ENCODE results near the gene C1RL. TPM values are rescaled to one million over a fixed set of nuclear protein-coding genes. Genes with fewer than 3 reads are reported as not detected.
"Not testable (repeated sequence)": the region's sequence is repeated elsewhere in the genome, so short reads cannot be mapped to it uniquely, and the experiment has no call there.

Gene C1RL
- total RNA-seq, 1 experiment from 2014 or later = 16.3 TPM

GRCh38 chr12:7114008-7114407 is 5.0 kb upstream of the C1RL start:
- DNase-seq = no peak

GRCh38 chr12:7113389-7113871 is 4.4 kb upstream of the C1RL start:
- peak; percentile 77 for DNase-seq

More at GRCh38 chr12:7114008-7114407, 5.0 kb upstream of the C1RL start:
- Histone ChIP-seq H3K4me3 (ENCODE audit: insufficient read depth, low read depth, low read length) (no peak overlapping the region), H3K27me3 (ENCODE audit: control insufficient read depth, insufficient read depth, low read length) (no peaks in the 10 kb centered on the region), H3K36me3 (replicated peaks; ENCODE audit: control insufficient read depth, insufficient read depth, low read length) (no peaks in the 10 kb centered on the region)

GRCh38 chr12:7112041-7112440 is 3.0 kb upstream of the C1RL start:
- Histone ChIP-seq H3K27me3 (ENCODE audit: control insufficient read depth, insufficient read depth, low read length) (no peaks in the 10 kb centered on the region; the same call in 1 of the 2 replicates), H3K36me3 (replicated peaks; ENCODE audit: control insufficient read depth, insufficient read depth, low read length) (no peaks in the 10 kb centered on the region), H3K4me3 (ENCODE audit: insufficient read depth, low read depth, low read length) (no peak overlapping the region)
- no peak for DNase-seq

More at GRCh38 chr12:7113389-7113871, 4.4 kb upstream of the C1RL start:
- H3K27me3 ChIP-seq (ENCODE audit: control insufficient read depth, insufficient read depth, low read length) = no peaks in the 10 kb centered on the region; the same call in 1 of the 2 replicates
- H3K4me3 ChIP-seq (ENCODE audit: insufficient read depth, low read depth, low read length) = no peak overlapping the region
- no peaks in the 10 kb centered on the region for H3K36me3 ChIP-seq (replicated peaks; ENCODE audit: control insufficient read depth, insufficient read depth, low read length)

GRCh38 chr12:7110661-7111060 is 1.6 kb upstream of the C1RL start:
- no peak for DNase-seq
- H3K36me3 ChIP-seq (replicated peaks; ENCODE audit: control insufficient read depth, insufficient read depth, low read length) = no peaks in the 10 kb centered on the region
- H3K4me3 ChIP-seq (ENCODE audit: insufficient read depth, low read depth, low read length) = no peak overlapping the region
- no peaks in the 10 kb centered on the region; the same call in 1 of the 2 replicates for H3K27me3 ChIP-seq (ENCODE audit: control insufficient read depth, insufficient read depth, low read length)

DNA sequence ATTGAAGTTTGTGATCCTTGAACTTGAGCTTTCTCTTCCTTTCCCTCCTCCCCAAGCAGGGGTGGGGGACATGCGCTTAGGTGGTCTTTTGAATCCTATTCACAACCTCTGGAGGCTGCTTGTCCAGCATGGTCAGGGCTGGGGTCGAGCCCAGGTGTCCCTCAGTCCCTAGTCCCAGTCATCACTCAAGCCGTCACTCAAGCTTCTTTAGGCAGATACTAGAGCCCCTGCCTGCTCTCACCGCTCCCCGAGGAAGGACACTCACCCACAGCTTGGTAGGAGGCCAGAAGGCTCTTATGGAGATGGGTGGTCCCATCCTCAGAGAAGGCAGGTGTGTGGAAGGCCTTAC is 532 bp upstream of the C1RL start:
- Histone ChIP-seq H3K4me3 (ENCODE audit: insufficient read depth, low read depth, low read length) (no peak overlapping the region), H3K36me3 (replicated peaks; ENCODE audit: control insufficient read depth, insufficient read depth, low read length) (no peaks in the 10 kb centered on the region)
- no peak for DNase-seq

DNA sequence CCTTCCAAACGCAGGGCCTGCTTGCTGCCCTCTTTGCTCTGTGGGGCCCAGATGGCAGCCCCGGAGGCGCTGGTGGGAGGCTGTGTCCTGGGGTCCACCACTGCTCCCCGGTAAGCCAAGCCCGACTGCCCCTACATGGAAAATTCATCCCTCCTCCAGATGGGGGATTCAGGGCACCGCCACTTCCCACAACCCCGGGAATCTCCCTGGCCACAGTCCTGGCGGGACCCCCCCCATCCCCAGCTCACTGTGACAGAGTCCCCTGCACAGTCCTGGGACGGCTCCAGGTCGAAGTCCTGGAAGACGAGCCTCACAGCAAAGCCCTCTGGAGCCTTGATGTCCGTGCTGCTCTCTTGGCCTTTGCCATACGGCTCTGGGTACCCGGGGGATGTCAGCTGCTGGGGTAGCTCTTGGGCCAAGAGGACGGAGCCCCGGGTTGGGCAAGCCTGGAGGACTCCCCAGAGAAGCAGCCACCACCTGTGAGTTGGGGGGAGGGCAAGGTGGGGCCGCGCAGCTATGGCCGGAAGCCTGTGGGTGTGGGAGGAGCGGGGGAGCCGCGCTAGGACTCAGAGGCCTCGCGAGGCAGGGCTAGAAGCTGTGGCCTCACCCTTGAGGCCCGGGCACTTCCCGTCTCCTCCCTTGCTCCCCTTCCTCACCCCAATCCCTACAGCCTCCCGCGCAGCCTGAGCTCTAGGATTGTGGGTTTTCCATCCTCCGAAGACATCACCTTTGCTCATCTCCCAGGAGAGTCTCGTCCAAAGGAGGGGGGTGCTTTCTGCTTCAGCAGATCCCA is 815 bp downstream of the C1RL start:
- Histone ChIP-seq H3K36me3 (replicated peaks; ENCODE audit: control insufficient read depth, insufficient read depth, low read length) (no peaks in the 10 kb centered on the region), H3K4me3 (ENCODE audit: insufficient read depth, low read depth, low read length) (peak overlapping the region; percentile 64), H3K27me3 (ENCODE audit: control insufficient read depth, insufficient read depth, low read length) (no peaks in the 10 kb centered on the region; the same call in 1 of the 2 replicates)
- peak; percentile 90 for DNase-seq

More for the DNA sequence above, 532 bp upstream of the C1RL start:
- no peaks in the 10 kb centered on the region; the same call in 1 of the 2 replicates for H3K27me3 ChIP-seq (ENCODE audit: control insufficient read depth, insufficient read depth, low read length)

DNA sequence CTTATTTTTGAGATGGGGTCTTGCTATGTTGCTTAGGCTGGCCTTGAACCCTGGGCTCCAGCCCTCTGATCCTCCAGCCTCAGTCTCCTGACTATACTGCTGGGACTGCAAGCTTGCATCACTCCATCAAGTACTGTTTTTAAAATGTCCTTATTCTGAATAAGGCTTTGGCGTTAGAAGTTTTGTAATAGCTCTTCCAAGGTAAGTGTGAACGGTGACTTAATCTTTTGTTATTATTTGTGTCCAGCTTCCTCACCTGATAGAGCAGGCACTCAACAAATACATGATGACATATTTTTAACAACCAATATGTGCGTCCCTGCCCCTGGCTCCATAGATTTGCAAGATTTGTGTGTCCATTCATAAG is 1.4 kb downstream of the C1RL start:
- Histone ChIP-seq H3K4me3 (ENCODE audit: insufficient read depth, low read depth, low read length) (peak overlapping the region; percentile 64; the same call in 1 of the 2 replicates), H3K36me3 (replicated peaks; ENCODE audit: control insufficient read depth, insufficient read depth, low read length) (no peaks in the 10 kb centered on the region), H3K27me3 (ENCODE audit: control insufficient read depth, insufficient read depth, low read length) (no peaks in the 10 kb centered on the region; the same call in 1 of the 2 replicates)
- DNase-seq = no peak

- not testable (repeated sequence) for H3K4me3 ChIP-seq (ENCODE audit: insufficient read depth, low read depth, low read length); H3K27me3 ChIP-seq (ENCODE audit: control insufficient read depth, insufficient read depth, low read length); DNase-seq; H3K36me3 ChIP-seq (replicated peaks; ENCODE audit: control insufficient read depth, insufficient read depth, low read length)
Observed at GRCh38 chr12:7107181-7107580, 1.8 kb downstream of the C1RL start.

DNA sequence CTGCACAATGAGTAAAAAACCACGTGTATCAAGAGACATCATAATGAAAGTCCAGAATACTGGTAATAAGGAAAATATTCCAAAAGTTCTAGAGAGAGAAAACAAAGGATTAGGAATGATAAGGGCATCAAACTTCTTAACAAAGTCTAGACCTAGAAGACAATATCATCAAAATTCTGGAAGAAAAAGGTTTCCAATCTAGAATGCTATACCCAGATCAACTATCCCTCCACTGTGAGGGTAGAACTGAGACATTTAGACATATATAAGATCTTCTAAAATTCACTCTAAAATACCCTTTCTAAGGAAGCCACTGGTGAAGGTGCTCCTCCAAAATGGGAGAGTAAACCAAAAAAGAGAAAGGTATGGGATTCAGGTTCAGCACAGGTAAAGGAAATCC is 2.9 kb downstream of the C1RL start:
- Histone ChIP-seq H3K4me3 (ENCODE audit: insufficient read depth, low read depth, low read length) (no peak overlapping the region), H3K36me3 (replicated peaks; ENCODE audit: control insufficient read depth, insufficient read depth, low read length) (peaks cover 1% of the 10 kb centered on the region; the same call in 1 of the 2 replicates), H3K27me3 (ENCODE audit: control insufficient read depth, insufficient read depth, low read length) (no peaks in the 10 kb centered on the region; the same call in 1 of the 2 replicates)
- no peak for DNase-seq

- no peak overlapping the region for H3K4me3 ChIP-seq (ENCODE audit: insufficient read depth, low read depth, low read length)
- H3K27me3 ChIP-seq (ENCODE audit: control insufficient read depth, insufficient read depth, low read length) = no peaks in the 10 kb centered on the region; the same call in 1 of the 2 replicates
- DNase-seq = no peak
- H3K36me3 ChIP-seq (replicated peaks; ENCODE audit: control insufficient read depth, insufficient read depth, low read length) = peaks cover 1% of the 10 kb centered on the region
Observed at GRCh38 chr12:7103837-7104584, 5.0 kb downstream of the C1RL start.

DNA sequence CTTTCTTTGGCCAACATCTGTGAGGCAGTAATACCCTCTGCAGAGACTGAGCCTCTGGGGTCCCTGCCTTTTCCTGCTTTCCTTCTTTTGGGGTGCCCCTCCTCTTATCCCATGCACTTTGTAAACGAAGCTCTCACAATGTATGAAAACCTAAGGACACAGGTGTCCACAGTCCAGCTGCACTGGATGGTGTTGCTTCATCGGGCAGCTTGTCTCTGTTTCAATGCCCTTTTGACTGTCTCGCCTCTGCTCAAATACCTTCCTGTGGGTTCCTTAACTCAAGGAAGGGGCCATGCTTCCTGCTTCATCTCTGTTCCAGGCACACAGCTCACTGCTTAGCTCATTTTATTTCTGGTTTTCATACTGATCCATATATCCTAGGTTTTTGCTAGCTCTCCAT is 6.4 kb downstream of the C1RL start:
- no peak for DNase-seq
- no peaks in the 10 kb centered on the region for H3K27me3 ChIP-seq (ENCODE audit: control insufficient read depth, insufficient read depth, low read length)

DNA sequence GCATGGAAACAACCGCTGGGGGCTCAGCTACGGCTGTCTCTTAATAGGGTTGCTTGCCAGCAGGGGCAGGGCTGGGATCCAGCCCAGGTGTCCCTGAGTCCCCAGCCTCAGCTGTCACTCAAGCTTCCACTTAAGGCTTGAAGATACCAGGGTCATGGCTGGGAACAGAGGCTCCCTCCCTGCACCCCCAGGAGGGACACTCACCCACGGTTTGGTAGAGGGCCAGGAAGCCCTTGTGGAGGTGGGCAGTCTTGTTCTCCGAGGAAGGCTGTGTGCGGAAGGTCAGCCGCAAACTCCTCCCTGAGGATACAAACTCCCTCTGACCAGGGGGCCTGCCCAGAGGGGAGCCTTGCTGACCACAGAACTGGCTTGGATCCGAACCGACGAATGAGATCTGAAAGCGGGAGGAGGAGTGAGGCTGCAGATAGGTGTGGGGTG is 7.3 kb downstream of the C1RL start:
- H3K36me3 ChIP-seq (replicated peaks; ENCODE audit: control insufficient read depth, insufficient read depth, low read length) = peaks cover 1% of the 10 kb centered on the region
- no peaks in the 10 kb centered on the region for H3K27me3 ChIP-seq (ENCODE audit: control insufficient read depth, insufficient read depth, low read length)
- DNase-seq = no peak

More for the DNA sequence above, 6.4 kb downstream of the C1RL start:
- Histone ChIP-seq H3K36me3 (replicated peaks; ENCODE audit: control insufficient read depth, insufficient read depth, low read length) (peaks cover 1% of the 10 kb centered on the region), H3K4me3 (ENCODE audit: insufficient read depth, low read depth, low read length) (no peak overlapping the region)

GRCh38 chr12:7101047-7101693 is 7.8 kb downstream of the C1RL start:
- Histone ChIP-seq H3K36me3 (replicated peaks; ENCODE audit: control insufficient read depth, insufficient read depth, low read length) (peaks cover 1% of the 10 kb centered on the region), H3K27me3 (ENCODE audit: control insufficient read depth, insufficient read depth, low read length) (no peaks in the 10 kb centered on the region), H3K4me3 (ENCODE audit: insufficient read depth, low read depth, low read length) (no peak overlapping the region)
- DNase-seq = no peak

More for the DNA sequence above, 7.3 kb downstream of the C1RL start:
- H3K4me3 ChIP-seq (ENCODE audit: insufficient read depth, low read depth, low read length) = no peak overlapping the region

GRCh38 chr12:7100239-7100638 is 8.8 kb downstream of the C1RL start:
- H3K27me3 ChIP-seq (ENCODE audit: control insufficient read depth, insufficient read depth, low read length) = no peaks in the 10 kb centered on the region
- peaks cover 1% of the 10 kb centered on the region for H3K36me3 ChIP-seq (replicated peaks; ENCODE audit: control insufficient read depth, insufficient read depth, low read length)
- no peak overlapping the region for H3K4me3 ChIP-seq (ENCODE audit: insufficient read depth, low read depth, low read length)
- no peak for DNase-seq

Measured in H7 (cell line).